SK-N-SH (cell line): ENCODE results near the gene NPAT.

Source experiments
- CHD2 ChIP-seq: fragments of 150-350 bp; IDR thresholded peaks from 2 replicates; pipeline ENCODE4 v1.6.1; 2018; ENCODE audit warnings: low read length; ENCODE audit not compliant: partially characterized antibody
- CTCF ChIP-seq: fragments of 200-600 bp; sonication (generic); IDR thresholded peaks from 2 replicates; pipeline ENCODE4 v1.6.1; 2017; ENCODE audit warnings: antibody characterized with exemption, mild to moderate bottlenecking, moderate library complexity
- EP300 ChIP-seq, 2 experiments: IDR thresholded peaks; 2 replicates each; pipeline versions ENCODE4 v1.4.0 to v1.6.1; 2012; ENCODE audit warnings: borderline replicate concordance in 1 of 2, low read depth in 1 of 2, low read length in 1 of 2
- POLR2AphosphoS5 ChIP-seq: IDR thresholded peaks from 2 replicates; pipeline ENCODE4 v1.6.1; 2012; ENCODE audit warnings: low read depth, low read length
- SMC3 ChIP-seq: IDR thresholded peaks from 2 replicates; pipeline ENCODE4 v1.6.1; 2012; ENCODE audit warnings: low read depth, low read length, improper control_type of control experiment
- TAF1 ChIP-seq: IDR thresholded peaks from 2 replicates; pipeline ENCODE4 v1.6.1; 2012; ENCODE audit warnings: low read depth, mild to moderate bottlenecking, low read length, moderate library complexity, borderline replicate concordance

GRCh38 chr11:108122166-108122628 lies 100.2 kb downstream of the NPAT start:
- TF ChIP-seq SMC3 (no peak), POLR2AphosphoS5 (no peak), EP300 (IDR thresholded peaks at IDR 0.05; ENCODE audit: borderline replicate concordance in 1 of 2, low read depth in 1 of 2, low read length in 1 of 2) (no peak), TAF1 (no peak), CHD2 (no peak), CTCF (no peak)
